A549 (cell line): ENCODE results near the gene SFXN3. TPM values are rescaled to one million over a fixed set of nuclear protein-coding genes. Genes with fewer than 3 reads are reported as not detected.

Experiments used
- ATAC-seq, 2 experiments: fragments of 200-7000 bp in 1 of 2; fragments of >200 bp in 1 of 2; cut with Nextera tagmentation in 1 of 2; cut with Tn5 transposase in 1 of 2; 3 replicates each; pipeline versions ENCODE4 v1.8.0 to v1.9.1; 2018 to 2020; ENCODE audit warnings: mild to moderate bottlenecking in 1 of 2, moderate library complexity in 1 of 2
- CTCF ChIA-PET: fragments of 300-600 bp; sonication (Branson Sonifier 250); formaldehyde crosslinking; extraction: SDS; loops from one replicate; lab custom pipeline; 2021; ENCODE audit warnings: antibody characterized with exemption, inconsistent platforms; lab: Yijun Ruan, JAX
- POLR2A ChIA-PET: fragments of 350-600 bp; formaldehyde crosslinking; extraction: SDS; loops from one replicate; lab custom pipeline; 2021; ENCODE audit warnings: antibody characterized with exemption, inconsistent platforms; lab: Yijun Ruan, JAX
- DNase-seq, 2 experiments: peaks; one replicate each; pipeline versions ENCODE4 v3.0.0 to v3.0.0-alpha.2; 2011 to 2016; ENCODE audit warnings: low read depth in 1 of 2, low spot score in 1 of 2
- FAIRE-seq: peaks from 2 replicates; lab custom pipeline; 2011; peaks lifted over from hg19 to GRCh38; lab: Jason Lieb, UNC
- H3K27ac ChIP-seq, 2 experiments: fragments of >200 bp; sonication (Bioruptor Twin); formaldehyde crosslinking; 3 replicates each; pipeline ENCODE4 v1.5.1; 2016 to 2017
- H3K4me1 ChIP-seq: fragments of >200 bp; sonication (Bioruptor Twin); formaldehyde crosslinking; 3 replicates; pipeline ENCODE4 v1.6.1; 2016
- H3K4me2 ChIP-seq: fragments of >200 bp; sonication (Bioruptor Twin); formaldehyde crosslinking; 3 replicates; pipeline ENCODE4 v1.6.1; 2016
- H3K4me3 ChIP-seq: fragments of >200 bp; sonication (Bioruptor Twin); formaldehyde crosslinking; 3 replicates; pipeline ENCODE4 v1.5.1; 2016
- H3K9me3 ChIP-seq: fragments of >200 bp; sonication (Bioruptor Twin); formaldehyde crosslinking; 3 replicates; pipeline ENCODE4 v1.6.1; 2016
- CEBPB ChIP-seq, 2 experiments: fragments of >200 bp in 1 of 2; sonication (Bioruptor Twin) in 1 of 2; formaldehyde crosslinking in 1 of 2; IDR thresholded peaks; 2 replicates each; pipeline ENCODE4 v1.6.1; 2012 to 2016
- CHD2 ChIP-seq: fragments of 150-350 bp; IDR thresholded peaks from 2 replicates; pipeline ENCODE4 v1.6.1; 2014; ENCODE audit warnings: low read length; ENCODE audit not compliant: partially characterized antibody
- CTCF ChIP-seq: fragments of >200 bp; sonication (Bioruptor Twin); formaldehyde crosslinking; IDR thresholded peaks from 3 replicates; pipeline ENCODE4 v1.5.1; 2016
- E2F6 ChIP-seq: IDR thresholded peaks from 2 replicates; pipeline ENCODE4 v1.6.1; 2012; ENCODE audit warnings: low read depth, borderline replicate concordance
- FOSL2 ChIP-seq, 2 experiments: fragments of 450-650 bp in 1 of 2; fragments of >200 bp in 1 of 2; sonication (Bioruptor Twin) in 1 of 2; formaldehyde crosslinking; IDR thresholded peaks; 2 replicates each; pipeline versions ENCODE4 v1.5.0 to v1.6.1; 2016 to 2020; ENCODE audit warnings: mild to moderate bottlenecking in 1 of 2, moderate library complexity in 1 of 2
- HOXA7 ChIP-seq: fragments of 250-450 bp; sonication (Bioruptor Pico); IDR thresholded peaks from 2 replicates; pipeline ENCODE4 v1.5.0; 2020; ENCODE audit warnings: mild to moderate bottlenecking, moderate library complexity
- HOXB5 ChIP-seq: fragments of 250-450 bp; sonication (Bioruptor Pico); IDR thresholded peaks from 2 replicates; pipeline ENCODE4 v1.5.0; 2020; ENCODE audit warnings: mild to moderate bottlenecking, moderate library complexity
- MAX ChIP-seq: IDR thresholded peaks from 2 replicates; pipeline ENCODE4 v1.6.1; 2012
- MAZ ChIP-seq: fragments of 150-350 bp; IDR thresholded peaks from 2 replicates; pipeline ENCODE4 v1.6.1; 2014; ENCODE audit warnings: antibody characterized with exemption, low read depth, low read length, borderline replicate concordance
- NPAS2 ChIP-seq: fragments of 250-450 bp; sonication (Bioruptor Pico); IDR thresholded peaks from 2 replicates; pipeline ENCODE4 v1.8.0; 2022; ENCODE audit warnings: mild to moderate bottlenecking, moderate library complexity, borderline replicate concordance
- RAD21 ChIP-seq, 2 experiments: fragments of >200 bp in 1 of 2; sonication (Bioruptor Twin) in 1 of 2; formaldehyde crosslinking in 1 of 2; IDR thresholded peaks in 1 of 2; conservative IDR thresholded peaks in 1 of 2; 2 replicates in 1 of 2; 3 replicates in 1 of 2; pipeline ENCODE4 v1.6.1; 2012 to 2018; ENCODE audit warnings: inconsistent platforms in 1 of 2
- RARB ChIP-seq: fragments of 250-450 bp; sonication (Bioruptor Pico); IDR thresholded peaks from 2 replicates; pipeline ENCODE4 v1.8.0; 2021; ENCODE audit warnings: mild to moderate bottlenecking, moderate library complexity
- RFX5 ChIP-seq: fragments of 450-650 bp; IDR thresholded peaks from 2 replicates; pipeline ENCODE4 v1.7.1; 2014; ENCODE audit warnings: antibody characterized with exemption, mild to moderate bottlenecking, moderate library complexity
- SMC3 ChIP-seq: fragments of >200 bp; sonication (Bioruptor Twin); formaldehyde crosslinking; IDR thresholded peaks from 3 replicates; pipeline ENCODE4 v1.6.1; 2018; ENCODE audit warnings: inconsistent platforms
- SREBF2 ChIP-seq: fragments of 450-650 bp; IDR thresholded peaks from 2 replicates; pipeline ENCODE4 v1.6.1; 2014; ENCODE audit warnings: mild to moderate bottlenecking, moderate library complexity
- TFCP2L1 ChIP-seq: fragments of 250-450 bp; sonication (Bioruptor Pico); IDR thresholded peaks from 2 replicates; pipeline ENCODE4 v1.5.0; 2021; ENCODE audit warnings: mild to moderate bottlenecking
- WGBS: methylation state at CpG from one replicate; pipeline ENCODE4 v1.1.6; 2017; ENCODE audit errors: missing lambda C conversion rate; 5-methylcytosine and 5-hydroxymethylcytosine counted together
- polyA plus RNA-seq, 4 experiments: library from polyadenylated mRNA; depleted of rRNA in 3 of 4; stranded (reverse); fragments of >200 nt; fragmentation: RNase III in 1 of 4; extraction: RNeasy Plus Mini Kit Qiagen cat#74134 plus additional on column Dnase treatment in 1 of 4; gene quantifications; 2 replicates in 3 of 4; 3 replicates in 1 of 4; pipeline ENCODE4 v1.2.3, GENCODE V29; 2011 to 2017

The SFXN3 gene
- polyA plus RNA-seq, 2 of the 4 experiments (the other 2 are of a cell fraction) = 26.3 to 33.7 TPM

GRCh38 chr10:101050208-101051069 lies 19.4 kb downstream of the SFXN3 start:
- ChIA-PET POLR2A (interaction anchor here (0.6 to 3.6 kb wide), 5 partner anchors 10 to 92 kb away, joined by 3 to 14 read pairs (median 3); partner anchors contain the start of gene KAZALD1), CTCF (interaction anchor here (0.6 to 65.1 kb wide), 18 partner anchors 7 to 747 kb away, joined by 3 to 2364 read pairs (median 4); partner anchors contain the start of genes KAZALD1, LZTS2, PDZD7 and SFXN3)
- peaks cover 24% of the 10 kb centered on the region for H3K4me1 ChIP-seq
- no peak for FAIRE-seq
- peak in 1 of 2 experiments; percentile 50 for DNase-seq
- peak overlapping the region; percentile 60 to 81; a peak in 5 of 6 replicates for H3K27ac ChIP-seq
- ATAC-seq = peak; percentile 83 to 93
- H3K4me2 ChIP-seq = peak overlapping the region; percentile 95
- 24% methylated on average over 28 of the region's 42 CpGs for WGBS
- H3K9me3 ChIP-seq = no peaks in the 10 kb centered on the region
- peak overlapping the region; percentile 37 for H3K4me3 ChIP-seq
- TF ChIP-seq E2F6 (peak; percentile 65), SMC3 (peak; percentile 71), MAX (0 out of 2 replicates have a peak, but pooled peaks have one; percentile 37), TFCP2L1 (CRISPR knock-in tag) (no peak), SREBF2 (no peak), MAZ (no peak), RAD21 (conservative IDR thresholded peaks at IDR 0.05 in 1 of 2, IDR thresholded peaks at IDR 0.05 in 1 of 2) (peak; percentile 56 to 70), CTCF (peak; percentile 78)

GRCh38 chr10:101052285-101052684 lies 21.3 kb downstream of the SFXN3 start:
- no peak for TF ChIP-seq SMC3
- no peak for TF ChIP-seq HOXB5 (CRISPR knock-in tag)
- TF ChIP-seq FOSL2 (IDR thresholded peaks at IDR 0.05) = no peak
- no peak; the same call in 1 of the 2 replicates for TF ChIP-seq FOSL2 (CRISPR knock-in tag; IDR thresholded peaks at IDR 0.05)
- TF ChIP-seq CEBPB (IDR thresholded peaks at IDR 0.05) = no peak
- no peak for TF ChIP-seq SREBF2
- TF ChIP-seq RFX5 = no peak
- no peak for TF ChIP-seq RARB (CRISPR knock-in tag)
- TF ChIP-seq HOXA7 (CRISPR knock-in tag) = no peak
- no peak for TF ChIP-seq NPAS2 (CRISPR knock-in tag)
- H3K4me2 ChIP-seq = peak overlapping the region; percentile 46
- WGBS = 55% methylated on average over 3 of the region's 3 CpGs
- peak overlapping the region; percentile 8 to 66; a peak in 5 of 6 replicates for H3K27ac ChIP-seq
- POLR2A ChIA-PET = interaction anchor here (0.9 to 3.6 kb wide), 4 partner anchors 9 to 20 kb away, joined by 3 to 14 read pairs (median 8); partner anchors contain the start of gene KAZALD1
- no peak for FAIRE-seq
- H3K4me1 ChIP-seq = peaks cover 24% of the 10 kb centered on the region
- ATAC-seq = peak; percentile 20 to 30; a peak in 3 of 6 replicates
- H3K9me3 ChIP-seq = no peaks in the 10 kb centered on the region
- CTCF ChIA-PET = interaction anchor here (0.6 to 65.1 kb wide), 7 partner anchors 9 to 686 kb away, joined by 3 to 2364 read pairs (median 18); partner anchors contain the start of genes KAZALD1, LZTS2, PDZD7 and SFXN3
- DNase-seq = peak in 1 of 2 experiments; percentile 35
- no peak overlapping the region for H3K4me3 ChIP-seq

DNA sequence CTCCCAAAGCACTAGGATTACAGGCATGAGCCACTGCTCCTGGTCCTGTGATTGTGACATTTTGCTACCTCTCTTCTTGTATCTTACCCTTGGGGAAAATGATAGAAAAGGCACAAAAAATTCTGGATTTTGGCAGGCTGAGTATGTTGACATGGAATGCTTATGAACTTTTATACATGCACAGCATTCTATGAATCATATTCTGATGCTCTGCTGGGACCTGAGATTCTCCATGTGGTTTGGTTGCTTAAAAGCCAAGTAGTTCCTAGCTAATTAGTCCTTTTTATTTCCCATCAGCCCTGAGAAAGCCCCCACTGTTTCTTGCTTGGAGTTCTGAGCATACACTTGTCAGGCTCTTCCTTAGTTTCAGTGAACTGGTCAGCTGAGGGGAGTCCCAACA lies 22.5 kb downstream of the SFXN3 start:
- ChIA-PET POLR2A (no interaction called here), CTCF (interaction anchor here (1.1 to 65.1 kb wide), 5 partner anchors 11 to 108 kb away, joined by 3 to 2364 read pairs (median 22); partner anchors contain the start of genes KAZALD1, PDZD7 and SFXN3)
- FAIRE-seq = no peak
- H3K27ac ChIP-seq = no peak overlapping the region
- no peak for ATAC-seq
- TF ChIP-seq CHD2 = no peak
- no peaks in the 10 kb centered on the region for H3K9me3 ChIP-seq
- no peak for DNase-seq
- H3K4me2 ChIP-seq = no peak overlapping the region
- no peak overlapping the region for H3K4me3 ChIP-seq
- peaks cover 24% of the 10 kb centered on the region for H3K4me1 ChIP-seq
